Iris pigment epithelial cell (primary cell): ENCODE results near the gene ITGB7.
A peak's percentile ranks its signal among the peaks of the same experiment; 100 is the strongest.
"Not testable (repeated sequence)": the region's sequence is repeated elsewhere in the genome, so short reads cannot be mapped to it uniquely, and the experiment has no call there.

Source experiments
- DNase-seq: peaks from one replicate; pipeline ENCODE4 v3.0.0-alpha.2; 2011; ENCODE audit warnings: low read depth

ITGB7 gene

DNA sequence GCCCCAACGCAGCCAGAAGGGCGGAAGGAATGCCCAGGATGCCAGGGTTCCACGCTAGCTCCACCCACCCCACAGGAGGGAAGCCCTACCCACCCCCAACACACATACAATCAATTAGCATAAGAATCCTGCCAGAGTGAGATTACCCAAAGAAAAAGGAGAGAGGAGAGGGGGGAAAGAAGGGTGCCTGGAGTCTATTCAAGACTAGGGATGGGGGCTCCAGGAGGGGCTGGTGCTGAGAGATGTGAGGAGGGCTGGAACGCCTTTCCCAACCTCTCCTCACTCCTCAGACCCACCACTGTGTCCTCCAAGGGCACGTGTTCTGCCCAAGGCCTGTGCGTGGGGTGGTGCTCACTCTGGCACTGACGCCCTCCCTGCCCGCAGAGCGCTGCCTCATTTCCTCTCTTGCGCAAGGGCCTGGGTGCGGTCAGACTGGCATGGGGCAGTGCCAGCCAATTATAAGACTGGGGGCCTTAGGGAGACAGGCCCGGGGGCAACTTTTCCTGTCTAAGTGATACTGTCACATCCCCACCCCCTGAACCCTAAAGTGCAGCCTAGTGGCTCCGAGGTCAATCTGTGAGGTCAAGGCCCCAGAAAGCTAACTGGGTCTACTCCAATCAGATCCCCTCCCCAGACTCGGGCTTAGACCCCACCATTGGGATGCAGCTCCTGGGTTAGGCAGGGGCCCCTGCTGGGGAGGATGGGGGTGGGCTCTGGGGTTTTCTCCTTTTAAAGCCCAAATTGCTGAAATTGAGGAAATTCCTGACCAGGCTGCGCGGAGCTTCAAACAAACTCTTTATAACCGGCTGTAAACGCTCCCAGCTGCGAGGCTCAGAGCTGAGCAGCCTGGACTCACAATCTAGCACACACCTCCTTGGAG lies 10.2 kb upstream of the ITGB7 start:
- DNase-seq: peak; percentile 27

DNA sequence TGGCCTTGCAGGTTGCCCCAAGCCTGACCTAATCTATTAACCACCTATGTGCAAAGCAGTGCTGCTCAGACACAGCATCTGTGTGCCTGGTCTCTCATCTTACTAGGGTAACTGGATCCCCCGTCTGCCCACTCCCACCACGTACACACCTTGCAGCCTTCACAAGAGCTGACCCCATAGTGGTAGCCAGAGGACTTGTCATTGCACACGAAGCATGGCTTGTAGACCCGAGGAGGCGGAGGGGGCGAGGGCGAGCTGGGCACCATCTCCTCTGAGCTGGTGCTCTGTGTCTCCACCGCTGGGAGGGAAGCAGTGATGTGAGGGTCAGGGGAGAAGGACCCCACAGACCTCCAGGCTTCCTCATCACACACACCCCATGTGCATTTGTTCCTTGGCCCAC lies 8.4 kb upstream of the ITGB7 start:
- no peak for DNase-seq

- no peak for DNase-seq
Observed at GRCh38 chr12:53214687-53215455, 7.8 kb upstream of the ITGB7 start.

DNA sequence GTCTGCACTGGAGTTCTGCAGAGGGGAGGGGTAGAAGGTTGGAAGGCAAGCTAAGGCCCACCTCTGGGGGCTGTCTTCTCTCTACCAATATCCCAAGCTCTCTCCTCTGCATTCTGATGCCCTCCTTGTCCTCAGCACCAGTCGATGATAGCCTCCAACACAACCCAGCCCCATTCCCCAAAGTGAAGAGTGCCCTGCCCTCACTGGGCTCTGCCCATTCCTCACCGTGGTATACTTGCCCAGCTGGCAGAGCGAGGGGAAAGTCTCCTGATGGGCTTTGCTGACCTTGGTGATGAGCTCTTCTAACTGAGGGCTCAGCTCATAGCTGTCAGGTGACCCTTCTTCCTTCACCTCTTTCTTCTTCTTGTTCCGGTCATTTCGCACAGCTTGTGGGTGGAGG lies 7.2 kb upstream of the ITGB7 start:
- no peak for DNase-seq

- DNase-seq: peak; percentile 70
Observed at GRCh38 chr12:53213348-53213747, 6.3 kb upstream of the ITGB7 start.

DNA sequence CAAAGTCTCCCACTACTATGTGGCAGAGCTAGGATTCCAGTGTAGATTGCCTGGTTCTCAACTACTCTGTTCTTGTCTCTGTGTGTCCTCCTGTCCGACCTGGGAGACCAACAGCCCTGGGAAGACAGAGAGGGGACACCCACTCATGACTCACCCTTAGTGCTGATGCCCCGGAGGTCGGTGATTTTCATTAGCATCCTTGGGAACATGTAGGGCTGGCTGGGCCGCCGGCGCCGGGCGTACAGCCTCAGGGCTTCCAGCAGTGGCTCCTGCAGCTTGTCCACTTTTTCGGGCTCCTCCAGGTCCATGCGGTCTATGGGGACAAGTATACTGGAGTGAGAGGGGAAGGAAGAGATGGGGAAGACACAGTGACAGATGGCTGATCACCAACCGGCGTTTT lies 5.9 kb upstream of the ITGB7 start:
- DNase-seq: no peak

DNA sequence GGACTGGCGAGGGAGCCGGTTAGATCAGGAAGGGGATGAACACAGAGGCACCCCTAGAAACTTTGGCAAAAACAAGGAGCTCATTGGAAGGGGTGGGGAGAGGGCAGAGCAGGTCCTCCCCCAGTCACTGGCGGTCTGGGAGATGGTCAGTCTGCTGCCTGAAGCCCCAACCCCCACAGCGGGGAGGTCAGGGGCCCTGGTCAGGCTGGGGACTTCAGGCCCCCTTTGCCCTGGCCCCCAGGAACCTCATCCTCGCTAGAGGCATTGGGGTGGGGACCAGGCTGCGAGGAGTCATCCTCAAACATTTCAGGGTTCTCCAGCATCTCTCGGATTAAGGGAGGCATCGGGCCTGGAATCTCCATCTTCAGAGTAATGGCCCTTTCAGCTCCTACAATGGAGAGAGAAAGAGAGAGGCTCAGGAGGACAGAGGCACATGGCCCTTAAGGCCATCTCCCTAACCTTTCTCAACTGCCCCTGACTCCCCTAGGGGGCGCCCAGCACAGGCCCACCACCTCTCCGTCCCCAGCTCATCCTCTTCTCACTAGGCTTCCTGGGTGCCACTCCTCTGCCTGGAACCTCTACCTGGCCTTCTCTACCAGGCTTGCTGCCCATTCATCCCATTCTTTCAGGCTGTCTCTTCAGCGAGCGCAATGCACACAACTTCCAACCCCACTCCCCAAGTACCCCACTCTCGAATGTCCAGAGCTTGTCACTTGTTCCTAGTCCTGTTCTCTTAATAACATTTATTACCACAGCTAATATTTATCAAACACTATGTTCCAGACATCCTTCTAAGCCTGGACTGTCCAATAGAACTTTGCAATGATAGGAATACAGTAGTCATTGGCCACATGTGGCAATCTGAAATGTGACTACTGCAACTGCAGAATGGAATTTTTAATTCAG lies 4.7 kb upstream of the ITGB7 start:
- DNase-seq: no peak

GRCh38 chr12:53210843-53211242 lies 3.8 kb upstream of the ITGB7 start:
- no peak for DNase-seq

DNA sequence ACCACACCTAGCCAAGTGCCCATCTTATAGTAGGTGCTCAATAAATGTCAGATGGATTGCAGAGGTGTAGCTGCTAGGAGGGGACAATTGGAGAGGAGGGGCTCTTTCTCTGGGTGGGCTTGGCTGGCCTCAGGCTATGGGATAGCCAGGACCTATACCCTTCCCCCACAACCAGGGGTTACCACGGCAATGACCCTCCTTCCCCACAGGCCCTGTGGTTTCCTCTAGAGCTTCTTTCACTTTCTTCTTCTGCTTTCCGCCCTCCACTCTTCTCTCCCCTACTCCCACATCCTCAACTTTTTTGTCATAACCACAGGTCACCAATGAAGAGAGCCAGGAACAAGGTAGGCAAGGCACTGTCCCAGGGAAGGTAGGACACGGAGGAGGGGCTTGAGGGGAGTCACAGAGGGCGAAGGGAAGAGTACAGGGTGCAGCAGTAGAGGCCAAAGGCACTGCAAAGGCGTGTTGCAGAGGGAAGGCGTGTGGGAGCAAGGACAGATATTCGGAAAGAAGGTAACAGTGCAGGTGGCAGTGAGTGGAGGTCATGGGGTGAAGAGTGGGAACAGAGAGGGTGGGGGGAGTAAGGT lies 1.9 kb upstream of the ITGB7 start:
- no peak for DNase-seq

DNA sequence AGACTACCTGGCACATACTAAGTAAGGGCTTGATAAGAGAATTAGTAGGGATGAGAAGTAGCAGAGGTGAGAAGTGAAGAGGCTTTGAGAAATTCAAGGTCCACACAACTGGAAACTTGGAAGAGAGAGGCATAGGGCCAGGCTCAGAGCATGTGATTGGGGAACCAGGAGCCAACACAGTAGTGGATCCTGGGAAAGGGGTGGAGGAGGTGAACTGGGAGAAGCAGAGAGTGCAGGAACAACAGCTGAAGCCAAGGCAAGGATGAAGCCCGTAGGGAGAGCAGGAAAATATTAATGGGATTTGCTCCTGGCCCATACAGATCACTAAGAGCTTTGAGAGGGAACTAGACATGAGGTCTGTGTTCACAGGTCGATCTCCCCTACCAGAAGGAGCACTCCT lies 1.4 kb upstream of the ITGB7 start:
- DNase-seq: no peak

DNA sequence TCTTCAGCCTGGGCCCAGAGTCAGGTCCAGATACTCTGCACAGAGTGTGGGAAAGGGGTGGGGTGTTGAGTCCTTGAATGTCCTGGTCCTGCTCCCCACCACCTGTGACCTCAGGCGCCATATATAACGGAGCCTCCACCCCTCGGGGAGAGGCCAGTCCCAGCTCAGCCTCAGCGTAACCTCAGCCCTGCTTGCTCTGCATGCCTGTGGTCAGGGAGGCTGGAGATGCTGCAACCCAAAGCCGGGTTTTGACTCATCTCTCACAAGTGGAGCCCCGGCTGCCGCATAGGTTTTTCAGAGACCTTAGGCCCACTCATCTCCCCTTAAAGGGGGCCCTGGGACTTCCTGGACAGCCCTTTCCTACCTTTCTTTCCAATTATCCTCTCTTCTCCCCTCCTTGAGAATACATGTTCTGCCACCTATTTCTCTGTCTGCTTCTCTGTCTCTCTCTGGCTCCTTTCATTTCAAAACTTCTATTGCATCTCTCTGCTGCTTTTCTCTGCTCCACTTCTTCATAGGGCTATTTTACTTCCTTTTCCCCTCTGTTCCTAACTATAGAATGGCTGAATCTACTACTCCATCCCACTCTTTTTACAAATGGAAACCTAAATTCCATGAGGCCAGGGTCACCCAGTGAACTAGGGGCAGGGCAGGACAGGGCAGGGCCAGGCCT lies 1.2 kb downstream of the ITGB7 start:
- DNase-seq: peak; percentile 94

DNA sequence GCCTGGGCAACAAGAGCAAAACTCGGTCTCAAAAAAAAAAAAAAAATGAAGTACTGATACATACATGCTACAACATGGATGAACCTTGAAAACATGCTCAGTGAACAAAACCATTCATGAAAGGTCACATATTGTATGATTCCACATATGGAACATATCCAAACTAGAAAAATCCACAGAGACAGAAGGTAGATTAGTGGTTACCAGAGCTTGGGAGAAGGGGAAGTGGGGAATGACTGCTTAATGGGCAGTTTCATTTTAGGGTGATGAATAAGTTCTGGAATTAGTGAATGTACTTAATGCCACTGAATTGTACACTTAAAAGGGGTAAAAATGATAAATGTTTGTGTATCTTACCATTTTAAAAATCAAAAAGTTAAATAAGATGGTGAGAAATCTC lies 2.7 kb downstream of the ITGB7 start:
- no peak for DNase-seq

DNA sequence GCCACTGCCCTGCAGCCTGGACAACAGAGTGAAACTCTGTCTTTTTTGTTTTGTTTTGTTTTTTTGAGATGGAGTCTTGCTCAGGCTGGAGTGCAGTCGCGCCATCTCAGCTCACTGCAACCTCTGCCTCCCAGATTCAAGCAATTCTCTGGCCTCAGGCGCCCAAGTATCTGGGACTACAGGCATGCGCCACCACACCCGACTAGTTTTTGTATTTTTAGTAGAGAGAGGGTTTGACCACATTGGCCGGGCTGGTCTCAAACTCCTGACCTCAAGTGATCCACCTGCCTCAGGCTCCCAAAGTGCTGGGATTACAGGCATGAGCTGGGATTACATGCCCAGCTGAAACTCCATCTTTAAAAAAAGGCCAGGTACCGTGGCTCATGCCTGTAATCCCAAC lies 4.7 kb downstream of the ITGB7 start:
- not testable (repeated sequence) for DNase-seq

- DNase-seq: no peak
Observed at GRCh38 chr12:53201639-53202038, 5.4 kb downstream of the ITGB7 start.

DNA sequence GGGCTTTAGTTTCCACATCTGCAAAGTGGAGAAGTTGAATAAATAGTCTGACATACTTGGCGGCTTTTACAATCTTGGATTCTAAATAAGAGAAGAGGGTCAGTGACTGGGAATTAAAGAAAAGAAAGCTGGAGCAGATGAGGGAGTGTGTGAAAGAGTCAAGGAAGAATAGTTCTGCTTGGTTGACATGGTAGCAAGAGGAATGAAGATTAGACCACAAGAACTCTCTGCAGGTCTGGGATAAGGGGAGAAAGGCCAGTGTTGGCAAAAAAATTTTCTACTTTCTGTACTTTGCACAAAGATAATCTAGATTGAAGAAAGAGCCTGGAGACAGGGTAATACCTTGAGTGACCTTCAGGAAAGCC lies 5.9 kb downstream of the ITGB7 start:
- DNase-seq: no peak

- DNase-seq: peak; percentile 45
Observed at GRCh38 chr12:53200458-53201176, 6.4 kb downstream of the ITGB7 start.

DNA sequence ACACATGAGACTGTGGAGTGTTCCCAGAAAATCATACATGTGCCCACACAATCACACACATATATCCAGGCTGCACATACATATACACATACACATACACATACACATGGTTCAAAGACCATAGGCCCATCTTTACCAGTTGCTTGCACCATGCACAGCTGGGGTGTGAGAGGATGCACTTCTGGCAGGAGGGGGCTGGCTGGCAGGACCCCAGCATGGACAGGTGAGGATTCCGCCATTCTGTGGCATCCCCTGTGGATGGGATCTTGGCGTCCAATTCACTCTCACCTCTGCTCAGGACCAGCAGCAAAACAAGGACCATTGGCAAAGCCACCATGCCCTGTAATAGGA lies 7.0 kb downstream of the ITGB7 start:
- DNase-seq: no peak

DNA sequence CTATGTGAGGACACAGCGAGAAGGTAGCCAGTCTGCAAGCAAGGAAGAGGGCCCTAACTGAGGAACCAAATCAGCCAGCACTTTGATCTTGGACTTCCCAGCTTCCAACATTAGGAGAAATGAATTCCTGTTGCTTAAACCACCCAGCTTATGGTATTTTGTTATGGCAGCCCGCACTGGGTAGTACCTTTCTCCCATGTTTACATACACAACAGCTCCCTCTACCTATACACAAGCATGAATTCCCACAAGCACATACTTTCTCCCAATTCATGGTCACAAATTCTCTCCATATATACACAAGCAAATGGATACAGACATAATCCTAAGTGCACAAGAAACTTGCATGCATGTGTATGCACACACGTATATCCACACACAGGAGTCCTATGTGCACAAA lies 7.4 kb downstream of the ITGB7 start:
- DNase-seq: no peak

DNA sequence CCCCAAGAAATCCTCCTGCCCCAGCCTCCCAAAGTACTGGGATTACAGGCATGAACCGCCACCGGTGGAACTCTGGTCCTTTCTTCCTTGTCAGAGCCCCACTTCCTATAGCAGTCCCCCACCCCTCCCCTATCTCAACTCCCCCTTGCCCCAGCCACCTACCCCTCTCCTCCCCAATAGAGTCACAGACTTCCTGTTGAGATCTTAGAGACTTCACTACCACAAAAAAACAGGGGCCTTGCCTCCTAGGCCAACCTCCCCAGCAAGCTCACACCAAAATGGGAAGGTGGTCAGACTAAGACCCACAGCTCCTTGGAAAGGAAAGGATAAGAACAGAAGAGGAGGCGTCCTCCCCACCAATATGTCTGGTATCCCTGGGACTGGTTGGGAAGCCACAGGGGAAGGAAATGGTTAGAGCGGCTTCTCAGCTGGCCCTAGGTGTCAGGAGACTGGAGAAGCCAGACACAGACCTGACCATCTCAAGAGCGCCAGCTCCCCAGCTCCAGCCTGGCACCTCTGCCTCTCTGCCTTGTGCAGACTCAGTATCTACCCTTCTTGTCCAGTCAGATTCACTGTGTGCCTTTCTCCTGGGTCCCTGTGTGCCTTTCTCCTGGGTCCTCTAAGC lies 8.5 kb downstream of the ITGB7 start:
- no peak for DNase-seq

- no peak for DNase-seq
Observed at GRCh38 chr12:53197011-53197640, 9.9 kb downstream of the ITGB7 start.
